Lower leg skin (tissue), 3 donors: ENCODE measurements around the gene ZNF138.

Experiments
- POLR2A ChIP-seq, 2 donors: fragments of 450-650 bp; IDR thresholded peaks; one replicate each; pipeline ENCODE4 v1.6.1; 2016 to 2017; ENCODE audit warnings: antibody characterized with exemption in 2 of 2, mild to moderate bottlenecking in 1 of 2, moderate library complexity in 1 of 2
- TF ChIP-seq, protein P1 (sequence below), 3 donors: fragments of 450-650 bp; IDR thresholded peaks; one replicate each; pipeline ENCODE4 v1.5.1; 2016; ENCODE audit warnings: antibody characterized with exemption in 3 of 3, mild to moderate bottlenecking in 3 of 3, moderate library complexity in 2 of 3

GRCh38 chr7:64863969-64864368 lies 69.7 kb downstream of the ZNF138 start:
- TF ChIP-seq, protein P1, sequence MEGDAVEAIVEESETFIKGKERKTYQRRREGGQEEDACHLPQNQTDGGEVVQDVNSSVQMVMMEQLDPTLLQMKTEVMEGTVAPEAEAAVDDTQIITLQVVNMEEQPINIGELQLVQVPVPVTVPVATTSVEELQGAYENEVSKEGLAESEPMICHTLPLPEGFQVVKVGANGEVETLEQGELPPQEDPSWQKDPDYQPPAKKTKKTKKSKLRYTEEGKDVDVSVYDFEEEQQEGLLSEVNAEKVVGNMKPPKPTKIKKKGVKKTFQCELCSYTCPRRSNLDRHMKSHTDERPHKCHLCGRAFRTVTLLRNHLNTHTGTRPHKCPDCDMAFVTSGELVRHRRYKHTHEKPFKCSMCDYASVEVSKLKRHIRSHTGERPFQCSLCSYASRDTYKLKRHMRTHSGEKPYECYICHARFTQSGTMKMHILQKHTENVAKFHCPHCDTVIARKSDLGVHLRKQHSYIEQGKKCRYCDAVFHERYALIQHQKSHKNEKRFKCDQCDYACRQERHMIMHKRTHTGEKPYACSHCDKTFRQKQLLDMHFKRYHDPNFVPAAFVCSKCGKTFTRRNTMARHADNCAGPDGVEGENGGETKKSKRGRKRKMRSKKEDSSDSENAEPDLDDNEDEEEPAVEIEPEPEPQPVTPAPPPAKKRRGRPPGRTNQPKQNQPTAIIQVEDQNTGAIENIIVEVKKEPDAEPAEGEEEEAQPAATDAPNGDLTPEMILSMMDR (IDR thresholded peaks at IDR 0.05), result no peak
- no peak for TF ChIP-seq POLR2A (IDR thresholded peaks at IDR 0.05)
